ENCODE measurements around the gene RYR1. TPM values are rescaled to one million over a fixed set of nuclear protein-coding genes. Genes with fewer than 3 reads are reported as not detected.
"Not testable (repeated sequence)": the region's sequence is repeated elsewhere in the genome, so short reads cannot be mapped to it uniquely, and the experiment has no call there.

RYR1 gene
- polyA plus RNA-seq, 3 donors: 0.76 to 2.1 (median 2.1) TPM

GRCh38 chr19:38405276-38405675 is 28.2 kb upstream of the RYR1 start:
- peaks cover 30 to 52% of the 10 kb centered on the region in 2 donors for H3K36me3 Mint-ChIP-seq
- H3K4me3 ChIP-seq (replicated peaks in 1 of 3; ENCODE audit: low read depth in 2 of 3, low read length in 3 of 3): no peak overlapping the region
- H3K9me3 ChIP-seq (replicated peaks in 1 of 2; ENCODE audit: control insufficient read depth in 1 of 2, insufficient read depth in 1 of 2, low read length in 2 of 2): no peaks in the 10 kb centered on the region
- H3K36me3 ChIP-seq (replicated peaks in 1 of 2; ENCODE audit: control insufficient read depth in 1 of 2, insufficient read depth in 2 of 2, low read length in 2 of 2): peaks cover 24 to 40% of the 10 kb centered on the region in 2 donors
- WGBS (ENCODE audit: insufficient coverage): 93% methylated on average over 3 of the region's 8 CpGs
- H3K9ac ChIP-seq (ENCODE audit: insufficient read depth, low read length, poor library complexity, severe bottlenecking): no peak overlapping the region
- DNase-seq: no peak
- peaks cover under 1 to 3% (median 1%) of the 10 kb centered on the region in 3 donors for H3K27me3 Mint-ChIP-seq (ENCODE audit: low read depth in 3 of 3)
- H4K20me1 ChIP-seq (ENCODE audit: insufficient read depth, low read length): peaks cover 17% of the 10 kb centered on the region
- no peak overlapping the region for H2AFZ ChIP-seq (ENCODE audit: insufficient read depth, low read depth, low read length, poor library complexity, severe bottlenecking)
- H3K4me2 ChIP-seq (replicated peaks; ENCODE audit: extremely low read depth, low read length, poor library complexity, severe bottlenecking): no peak overlapping the region
- intact Hi-C loops (cut with micrococcal nuclease): loop anchor here (10.0 kb wide), 2 partner anchors 520 to 530 kb away; partner anchors contain the start of genes MRPS12 (in 1 of the 2) and SARS2 (in 1 of the 2)
- TF ChIP-seq CTCF (IDR thresholded peaks at IDR 0.05): no peak
- peaks cover 0 to 5% (median 0%) of the 10 kb centered on the region in 7 donors for H3K9me3 Mint-ChIP-seq
- H3K79me2 ChIP-seq (ENCODE audit: insufficient read depth, low read length): peaks cover 5% of the 10 kb centered on the region
- H3K4me1 Mint-ChIP-seq: peaks cover 26% of the 10 kb centered on the region
- peak overlapping the region in 2 of 7 donors; percentile 36 to 50 for H3K27ac Mint-ChIP-seq
- H3K27me3 ChIP-seq (ENCODE audit: control insufficient read depth in 2 of 2, insufficient read depth in 2 of 2, low read length in 2 of 2): no peaks in the 10 kb centered on the region
- H3K4me3 Mint-ChIP-seq: no peak overlapping the region
- H3K27ac ChIP-seq (ENCODE audit: low read depth in 1 of 2, low read length in 2 of 2): no peak overlapping the region
- peaks cover 18 to 20% of the 10 kb centered on the region in 2 donors for H3K4me1 ChIP-seq (ENCODE audit: control insufficient read depth in 1 of 2, insufficient read depth in 2 of 2, low read length in 2 of 2)

GRCh38 chr19:38409631-38410133 is 23.8 kb upstream of the RYR1 start:
- Histone ChIP-seq H3K27me3 (ENCODE audit: control insufficient read depth in 2 of 2, insufficient read depth in 2 of 2, low read length in 2 of 2) (no peaks in the 10 kb centered on the region), H2AFZ (ENCODE audit: insufficient read depth, low read depth, low read length, poor library complexity, severe bottlenecking) (no peak overlapping the region), H3K27ac (ENCODE audit: low read depth in 1 of 2, low read length in 2 of 2) (peak overlapping the region; percentile 14 to 68), H3K4me1 (ENCODE audit: control insufficient read depth in 1 of 2, insufficient read depth in 2 of 2, low read length in 2 of 2) (peaks cover 4 to 10% of the 10 kb centered on the region in 2 donors), H3K36me3 (replicated peaks in 1 of 2; ENCODE audit: control insufficient read depth in 1 of 2, insufficient read depth in 2 of 2, low read length in 2 of 2) (peaks cover 61 to 81% of the 10 kb centered on the region in 2 donors), H3K9me3 (replicated peaks in 1 of 2; ENCODE audit: control insufficient read depth in 1 of 2, insufficient read depth in 1 of 2, low read length in 2 of 2) (no peaks in the 10 kb centered on the region), H4K20me1 (ENCODE audit: insufficient read depth, low read length) (peaks cover 38% of the 10 kb centered on the region), H3K4me3 (replicated peaks in 1 of 3; ENCODE audit: low read depth in 2 of 3, low read length in 3 of 3) (no peak overlapping the region), H3K4me2 (replicated peaks; ENCODE audit: extremely low read depth, low read length, poor library complexity, severe bottlenecking) (no peak overlapping the region), H3K79me2 (ENCODE audit: insufficient read depth, low read length) (no peaks in the 10 kb centered on the region), H3K9ac (ENCODE audit: insufficient read depth, low read length, poor library complexity, severe bottlenecking) (no peak overlapping the region)
- Mint-ChIP-seq H3K4me3 (no peak overlapping the region), H3K27ac (peak overlapping the region; percentile 41 to 92 (median 79)), H3K27me3 (ENCODE audit: low read depth in 3 of 3) (peaks cover 0 to 3% (median 0%) of the 10 kb centered on the region in 3 donors), H3K9me3 (peaks cover 0 to 4% (median 0%) of the 10 kb centered on the region in 7 donors), H3K36me3 (peaks cover 66 to 92% of the 10 kb centered on the region in 2 donors), H3K4me1 (peaks cover 13% of the 10 kb centered on the region)
- DNase-seq: no peak
- intact Hi-C loops (cut with micrococcal nuclease): loop anchor here (10.0 kb wide), 2 partner anchors 515 to 525 kb away; partner anchors contain the start of genes MRPS12 (in 1 of the 2) and SARS2 (in 1 of the 2)
- WGBS (ENCODE audit: insufficient coverage): 96% methylated on average over 6 of the region's 7 CpGs
- TF ChIP-seq CTCF (IDR thresholded peaks at IDR 0.05): no peak

- Mint-ChIP-seq H3K36me3 (peaks cover 68 to 92% of the 10 kb centered on the region in 2 donors), H3K27ac (peak overlapping the region in 5 of 7 donors; percentile 40 to 82 (median 73)), H3K4me1 (peaks cover 11% of the 10 kb centered on the region)
- H3K4me1 ChIP-seq (ENCODE audit: control insufficient read depth in 1 of 2, insufficient read depth in 2 of 2, low read length in 2 of 2); H3K9ac ChIP-seq (ENCODE audit: insufficient read depth, low read length, poor library complexity, severe bottlenecking); H3K4me3 ChIP-seq (replicated peaks in 1 of 3; ENCODE audit: low read depth in 2 of 3, low read length in 3 of 3); H3K4me3 Mint-ChIP-seq; H3K79me2 ChIP-seq (ENCODE audit: insufficient read depth, low read length); H3K4me2 ChIP-seq (replicated peaks; ENCODE audit: extremely low read depth, low read length, poor library complexity, severe bottlenecking); DNase-seq; H3K9me3 ChIP-seq (replicated peaks in 1 of 2; ENCODE audit: control insufficient read depth in 1 of 2, insufficient read depth in 1 of 2, low read length in 2 of 2); H3K9me3 Mint-ChIP-seq; H2AFZ ChIP-seq (ENCODE audit: insufficient read depth, low read depth, low read length, poor library complexity, severe bottlenecking); H3K27me3 ChIP-seq (ENCODE audit: control insufficient read depth in 2 of 2, insufficient read depth in 2 of 2, low read length in 2 of 2); H3K27me3 Mint-ChIP-seq (ENCODE audit: low read depth in 3 of 3); intact Hi-C loops (cut with micrococcal nuclease): not testable (repeated sequence)
- Histone ChIP-seq H3K36me3 (replicated peaks in 1 of 2; ENCODE audit: control insufficient read depth in 1 of 2, insufficient read depth in 2 of 2, low read length in 2 of 2) (peaks cover 65 to 82% of the 10 kb centered on the region in 2 donors), H3K27ac (ENCODE audit: low read depth in 1 of 2, low read length in 2 of 2) (peak overlapping the region in 1 of 2 donors; percentile 68), H4K20me1 (ENCODE audit: insufficient read depth, low read length) (peaks cover 38% of the 10 kb centered on the region)
- WGBS (ENCODE audit: insufficient coverage): no CpG with 5 or more reads among the region's 6 CpGs
Measured at GRCh38 chr19:38410407-38410806, 23.1 kb upstream of the RYR1 start.
